ENCODE results near the gene CDKN3.
"Not testable (repeated sequence)": the region's sequence is repeated elsewhere in the genome, so short reads cannot be mapped to it uniquely, and the experiment has no call there.

Gene CDKN3

GRCh38 chr14:54410215-54410614 lies 13.4 kb downstream of the CDKN3 start:
- H3K4me3 ChIP-seq (ENCODE audit: low read depth, low read length) = no peak overlapping the region
- no peak for DNase-seq (ENCODE audit: low read depth)

GRCh38 chr14:54411371-54411770 lies 14.6 kb downstream of the CDKN3 start:
- no peak for DNase-seq (ENCODE audit: low read depth)
- no peak overlapping the region for H3K4me3 ChIP-seq (ENCODE audit: low read depth, low read length)

DNA sequence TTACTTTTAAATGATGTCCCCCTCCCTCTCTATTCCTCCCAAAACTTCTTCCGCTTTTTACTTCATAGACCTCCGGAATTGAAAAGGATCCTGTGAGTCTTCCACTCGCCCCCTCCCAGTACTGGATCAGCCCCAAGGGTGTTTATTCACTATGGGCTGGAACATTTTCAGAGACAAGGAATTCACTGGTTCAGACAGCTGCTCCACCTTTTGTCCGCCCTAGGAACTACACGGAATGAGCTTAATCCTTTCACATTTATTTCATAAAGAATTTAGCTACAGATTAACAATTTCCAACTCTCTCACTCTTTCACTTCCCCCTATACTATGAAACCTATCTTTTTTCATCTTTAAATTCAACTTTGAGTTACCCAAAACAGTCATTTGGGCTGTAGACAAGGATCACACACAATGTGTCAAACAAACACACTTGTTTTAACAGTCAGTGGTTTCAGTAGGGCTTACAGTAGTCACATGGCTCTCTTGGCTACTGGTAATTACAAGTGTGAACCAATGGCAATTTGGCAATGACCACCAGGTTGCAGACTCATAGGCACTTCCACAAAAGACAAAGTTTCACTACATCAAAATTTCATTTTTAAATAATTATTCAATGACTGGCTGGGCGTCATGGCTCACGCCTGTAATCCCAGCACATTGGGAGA lies 23.8 kb downstream of the CDKN3 start:
- no peak overlapping the region for H3K4me3 ChIP-seq (ENCODE audit: low read depth, low read length)
- peak; percentile 20 for DNase-seq (ENCODE audit: low read depth)

DNA sequence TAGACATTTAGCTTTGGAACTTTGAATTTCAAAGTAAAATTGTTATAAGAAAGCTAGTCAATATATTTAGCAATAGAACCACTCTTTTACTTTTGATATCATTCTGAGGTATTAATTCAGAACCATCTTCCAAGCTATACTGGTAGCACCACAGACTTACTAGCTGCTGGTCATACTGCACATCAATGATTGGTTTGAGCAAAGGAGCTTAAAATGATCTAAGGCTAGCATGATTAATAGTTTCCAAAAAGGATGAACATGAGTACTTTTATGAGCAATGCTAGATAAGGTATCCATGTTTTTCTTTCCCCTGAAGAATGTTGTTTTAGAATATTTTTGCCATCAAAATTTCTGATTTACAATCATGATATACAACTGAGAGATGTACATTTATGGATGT lies 27.2 kb downstream of the CDKN3 start:
- DNase-seq (ENCODE audit: low read depth) = no peak
- no peak overlapping the region for H3K4me3 ChIP-seq (ENCODE audit: low read depth, low read length)

GRCh38 chr14:54424479-54424901 lies 27.7 kb downstream of the CDKN3 start:
- no peak overlapping the region for H3K4me3 ChIP-seq (ENCODE audit: low read depth, low read length)
- no peak for DNase-seq (ENCODE audit: low read depth)

DNA sequence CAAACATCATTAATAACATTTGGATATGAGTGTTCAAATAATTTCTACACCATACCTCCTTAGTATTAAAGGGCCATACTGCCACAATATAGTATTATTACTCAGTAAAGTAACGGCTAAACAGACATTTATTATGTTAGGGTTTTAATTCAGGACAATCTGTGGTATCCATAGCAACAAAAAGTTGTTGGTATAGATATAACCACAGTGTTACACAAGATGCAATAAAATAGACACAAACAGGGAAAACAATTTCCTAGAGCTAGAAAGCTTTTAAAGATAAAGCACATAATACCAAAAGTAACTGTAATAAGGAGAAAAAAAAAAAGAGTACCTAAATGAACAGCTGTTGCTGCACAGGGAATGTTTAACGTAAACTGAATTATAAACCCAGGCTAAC lies 28.3 kb downstream of the CDKN3 start:
- no peak overlapping the region for H3K4me3 ChIP-seq (ENCODE audit: low read depth, low read length)

DNA sequence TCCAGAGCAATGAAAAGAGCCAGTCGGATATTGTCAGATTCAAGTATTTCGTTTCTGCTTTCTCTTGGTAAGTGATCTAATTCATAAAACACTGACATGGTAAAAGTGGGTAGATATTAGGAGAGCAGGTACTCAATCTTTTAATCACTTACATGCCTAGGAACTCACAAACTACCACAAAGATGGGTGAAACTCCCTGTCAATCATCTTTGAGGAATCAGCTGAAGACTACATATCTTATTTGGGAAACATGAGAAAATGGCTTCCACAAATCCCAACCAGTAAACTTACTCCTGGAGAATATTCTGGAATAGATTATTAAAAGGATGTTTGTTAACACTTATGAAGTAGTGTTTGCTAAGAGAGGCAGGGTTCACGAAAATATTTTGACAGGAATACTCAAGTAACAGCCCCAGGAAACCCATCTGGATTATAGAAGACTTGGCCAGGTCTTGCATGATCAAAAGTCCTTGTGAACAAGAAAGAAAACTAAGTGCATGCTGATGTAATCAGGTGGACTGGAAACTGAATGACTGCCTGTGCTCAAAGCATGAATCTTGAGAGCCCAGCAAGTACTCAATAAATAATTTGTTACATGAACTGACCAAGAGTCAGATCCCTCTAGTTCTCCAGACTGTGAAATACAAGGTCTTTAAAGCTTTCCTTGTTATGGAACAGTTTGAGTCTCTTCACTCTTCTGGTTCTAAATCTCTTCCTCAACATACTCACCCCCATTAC lies 28.9 kb downstream of the CDKN3 start:
- H3K4me3 ChIP-seq (ENCODE audit: low read depth, low read length) = no peak overlapping the region
- DNase-seq (ENCODE audit: low read depth) = no peak

More for the DNA sequence above, 28.3 kb downstream of the CDKN3 start:
- no peak for DNase-seq (ENCODE audit: low read depth)

DNA sequence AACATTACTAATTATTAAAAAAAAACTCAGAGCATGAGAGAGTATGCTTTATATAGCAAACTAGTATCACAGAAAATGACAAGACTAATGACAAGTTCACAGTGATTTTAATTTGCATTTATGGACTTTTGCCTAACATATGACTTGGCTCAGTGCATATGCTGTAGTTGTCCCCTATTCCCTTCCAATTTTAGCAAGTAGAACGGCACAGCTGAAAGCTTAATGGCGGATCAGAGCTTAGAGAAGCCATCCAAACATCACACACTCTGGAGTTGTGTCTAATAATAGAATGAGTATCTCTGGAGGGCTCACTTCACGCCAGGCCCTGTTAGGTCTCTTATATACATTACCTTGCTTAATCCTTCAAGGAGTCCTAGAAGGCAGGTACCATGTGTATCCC lies 31.1 kb downstream of the CDKN3 start:
- no peak for DNase-seq (ENCODE audit: low read depth)
- no peak overlapping the region for H3K4me3 ChIP-seq (ENCODE audit: low read depth, low read length)

DNA sequence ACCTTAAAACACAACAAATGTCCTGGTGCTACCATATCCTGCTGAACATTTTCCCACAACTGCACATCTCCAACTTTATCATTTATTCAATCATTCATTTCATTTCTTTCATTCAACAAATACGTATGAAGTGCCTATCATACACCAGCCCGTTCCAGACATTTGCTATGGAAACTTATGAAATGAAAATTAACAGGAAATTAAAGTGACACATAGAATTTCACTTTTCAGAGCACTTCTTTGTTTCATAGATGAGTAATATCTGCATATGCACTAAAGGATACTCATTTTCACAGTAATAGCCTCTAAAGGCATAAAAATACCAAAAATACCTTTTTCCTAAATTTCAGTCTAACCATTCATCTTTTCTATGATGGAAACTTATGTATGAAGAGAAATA lies 31.7 kb downstream of the CDKN3 start:
- H3K4me3 ChIP-seq (ENCODE audit: low read depth, low read length) = no peak overlapping the region
- DNase-seq (ENCODE audit: low read depth) = no peak

- H3K4me3 ChIP-seq (ENCODE audit: low read depth, low read length) = no peak overlapping the region
- no peak for DNase-seq (ENCODE audit: low read depth)
Observed at GRCh38 chr14:54435500-54435981, 38.7 kb downstream of the CDKN3 start.

GRCh38 chr14:54437954-54438353 lies 41.1 kb downstream of the CDKN3 start:
- not testable (repeated sequence) for H3K4me3 ChIP-seq (ENCODE audit: low read depth, low read length); DNase-seq (ENCODE audit: low read depth)

DNA sequence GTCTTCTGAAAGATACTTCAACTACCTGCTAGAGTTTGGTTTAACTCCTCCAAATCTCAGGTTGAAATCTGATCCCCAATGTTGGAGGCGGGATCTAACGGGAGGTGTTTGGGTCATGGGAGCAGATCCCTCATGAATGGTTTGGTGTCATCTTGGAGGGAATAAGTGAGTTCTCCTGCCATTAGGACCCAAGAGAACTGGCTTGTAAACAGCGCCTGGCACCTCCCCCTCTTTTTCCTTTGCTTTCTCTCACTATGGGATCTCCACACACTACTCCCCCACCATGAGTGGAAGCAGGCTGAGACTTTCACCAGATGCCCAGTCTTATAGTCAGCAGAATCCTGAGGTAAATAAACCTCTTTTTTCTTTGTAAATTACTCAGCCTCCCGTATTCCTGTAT lies 41.9 kb downstream of the CDKN3 start:
- no peak for DNase-seq (ENCODE audit: low read depth)
- H3K4me3 ChIP-seq (ENCODE audit: low read depth, low read length) = no peak overlapping the region

DNA sequence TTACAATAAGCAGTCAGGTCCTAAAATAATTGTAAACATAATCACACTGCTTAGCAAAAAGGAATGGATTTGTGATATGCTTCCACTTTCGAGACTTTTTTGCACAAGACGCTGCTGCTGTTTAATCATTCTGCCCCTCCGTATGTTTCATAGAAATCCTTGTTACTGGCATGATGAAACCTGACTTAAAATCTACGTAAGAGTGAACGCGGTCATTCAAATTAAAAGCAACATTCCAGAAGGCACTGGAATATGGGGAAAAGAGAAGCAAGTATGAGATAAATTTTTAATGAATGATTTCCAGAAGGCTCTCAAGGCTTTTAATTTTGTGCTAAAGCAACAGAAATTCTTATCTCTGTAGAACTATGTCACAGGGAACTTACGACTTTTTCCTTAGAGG lies 43.2 kb downstream of the CDKN3 start:
- H3K4me3 ChIP-seq (ENCODE audit: low read depth, low read length) = peak overlapping the region; percentile 68
- DNase-seq (ENCODE audit: low read depth) = no peak

DNA sequence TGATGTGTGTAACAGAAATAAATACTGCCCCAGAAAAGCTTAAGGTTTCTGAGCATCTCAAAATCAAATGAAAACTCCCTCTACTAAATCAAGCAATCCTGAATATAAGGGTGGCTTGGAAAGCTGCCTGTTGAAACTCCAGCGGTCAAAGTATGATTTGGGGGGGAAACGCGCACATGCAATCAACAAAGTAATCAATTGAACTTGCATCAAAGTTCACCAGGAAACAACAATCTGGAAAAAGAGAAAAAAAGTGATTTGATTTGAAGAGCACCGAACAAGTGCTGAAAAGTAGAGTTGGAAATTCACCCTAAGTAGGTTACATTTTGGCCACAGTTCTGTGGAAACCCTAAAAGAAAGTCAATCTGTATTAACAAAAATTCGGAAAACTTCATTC lies 43.7 kb downstream of the CDKN3 start:
- peak overlapping the region; percentile 68 for H3K4me3 ChIP-seq (ENCODE audit: low read depth, low read length)
- DNase-seq (ENCODE audit: low read depth) = no peak

DNA sequence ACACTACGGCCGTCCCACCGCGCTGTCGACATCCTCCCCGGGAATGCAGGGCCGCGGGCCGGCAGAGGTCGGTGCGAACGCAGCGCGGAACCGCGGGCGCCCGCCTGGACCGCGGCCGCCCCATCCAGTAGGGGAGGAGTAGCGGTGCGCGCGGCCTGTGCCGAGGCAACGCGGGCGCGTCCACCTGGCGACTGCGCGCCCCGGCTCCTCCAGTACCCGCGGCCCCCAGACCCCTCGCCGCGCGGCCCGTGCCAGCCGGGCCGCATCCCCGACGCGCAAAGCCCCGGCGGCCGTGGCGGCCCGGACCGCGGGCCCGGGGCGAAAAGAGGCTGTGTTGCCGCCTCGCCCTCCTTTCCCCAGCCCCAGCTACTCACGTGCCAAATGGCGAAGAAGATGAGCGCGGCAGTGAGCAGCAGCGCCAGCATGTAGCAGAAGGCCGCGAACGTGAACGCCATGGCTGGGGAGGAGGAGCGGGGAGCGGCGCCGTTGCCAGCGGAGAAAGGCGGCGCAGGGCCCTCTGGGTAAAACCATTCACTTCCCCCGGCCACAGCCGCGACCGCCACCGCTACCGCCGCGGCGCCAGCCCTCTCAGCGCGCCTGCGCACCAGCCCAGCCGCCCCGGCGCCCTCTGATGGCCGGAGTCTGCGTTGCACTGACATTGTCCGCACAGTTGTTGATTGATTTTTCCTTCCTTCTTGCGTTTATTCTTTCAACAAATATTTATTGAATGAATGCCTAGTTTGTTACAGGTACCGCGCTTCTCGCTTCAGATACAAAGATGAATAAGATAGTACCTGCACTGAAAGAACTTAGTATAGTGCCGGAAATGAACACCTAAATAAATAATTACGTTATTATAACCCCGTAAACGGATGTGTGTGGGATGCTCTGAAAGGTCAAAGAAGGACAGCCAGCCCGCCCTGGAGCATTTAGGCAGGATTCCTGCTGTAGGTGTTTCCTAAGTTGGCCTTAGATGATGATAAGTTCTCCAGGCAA lies 44.4 kb downstream of the CDKN3 start, which contains the start of gene CNIH1:
Gene CNIH1 (minus strand): TSS at position 502 of the 996 bp plus-strand sequence. CDS start 47 bp downstream, at position 455.
- H3K4me3 ChIP-seq (ENCODE audit: low read depth, low read length) = peak within 1 kb of the TSS; percentile 68
- DNase-seq (ENCODE audit: low read depth) = peak; percentile 72

DNA sequence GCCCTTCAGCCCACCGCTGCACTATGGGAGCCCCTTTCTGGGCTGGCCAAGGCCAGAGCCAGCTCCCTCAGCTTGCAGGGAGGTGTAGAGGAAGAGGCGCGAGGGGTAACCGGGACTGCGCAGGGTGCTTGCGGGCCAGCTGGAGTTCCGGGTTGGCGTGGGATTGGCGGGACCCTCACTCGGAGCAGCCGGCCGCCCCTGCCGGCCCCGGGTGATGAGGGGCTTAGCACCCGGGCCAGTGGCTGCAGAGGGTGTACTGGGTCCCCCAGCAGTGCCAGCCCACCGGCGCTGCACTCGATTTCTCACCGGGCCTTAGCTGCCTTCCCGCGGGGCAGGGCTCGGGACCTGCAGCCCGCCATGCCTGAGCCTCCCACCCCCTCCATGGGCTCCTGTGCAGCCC lies 46.2 kb downstream of the CDKN3 start:
- DNase-seq (ENCODE audit: low read depth); H3K4me3 ChIP-seq (ENCODE audit: low read depth, low read length): not testable (repeated sequence)

- H3K4me3 ChIP-seq (ENCODE audit: low read depth, low read length) = no peak overlapping the region
- peak; percentile 77 for DNase-seq (ENCODE audit: low read depth)
Observed at GRCh38 chr14:54443981-54444380, 47.2 kb downstream of the CDKN3 start.

DNA sequence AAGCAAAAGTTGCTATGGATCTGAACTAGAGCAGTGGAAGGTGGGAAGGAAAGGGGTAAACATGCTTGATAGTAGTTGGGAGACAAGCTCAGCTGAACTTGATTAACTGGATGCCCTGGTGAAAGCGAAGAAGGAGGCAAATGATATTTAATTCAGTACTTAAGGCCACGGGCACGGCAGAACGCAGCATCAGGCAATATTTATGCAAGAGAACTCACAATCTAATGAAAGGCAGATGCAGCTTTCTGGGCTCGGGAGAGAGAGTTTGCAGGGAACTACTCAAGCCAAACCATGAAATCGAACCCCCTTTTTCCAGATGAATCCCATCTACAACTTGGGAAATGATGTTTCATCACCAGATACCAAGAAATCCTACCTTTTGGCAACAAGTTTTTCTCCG lies 47.9 kb downstream of the CDKN3 start:
- DNase-seq (ENCODE audit: low read depth) = no peak
- no peak overlapping the region for H3K4me3 ChIP-seq (ENCODE audit: low read depth, low read length)

GRCh38 chr14:54446161-54446693 lies 49.4 kb downstream of the CDKN3 start:
- no peak for DNase-seq (ENCODE audit: low read depth)
- H3K4me3 ChIP-seq (ENCODE audit: low read depth, low read length) = no peak overlapping the region

Measured in skeletal muscle cell (primary cell).